ENCODE data around the gene MAP3K5.

MAP3K5 gene

DNA sequence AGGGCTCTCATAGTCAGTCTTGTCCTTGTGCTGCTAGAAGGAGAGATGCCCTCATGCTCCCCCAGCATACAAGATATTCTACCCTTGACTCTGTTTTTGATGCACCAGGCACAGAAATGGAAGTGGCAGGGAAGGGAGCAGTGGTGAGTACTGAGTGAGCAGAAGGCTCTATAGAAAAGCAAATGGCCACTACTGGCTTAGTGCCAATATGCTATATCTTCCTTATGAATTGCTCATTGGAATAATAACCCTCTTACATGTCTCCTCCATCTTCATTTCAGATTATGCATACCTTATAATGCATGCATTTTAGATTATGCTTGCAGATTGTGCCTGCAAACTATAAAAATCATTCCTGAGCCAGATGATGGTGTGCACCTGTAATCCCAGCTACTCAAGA is 82.8 kb downstream of the MAP3K5 start:
- no peak overlapping the region for H3K4me3 ChIP-seq (ENCODE audit: insufficient read depth in 1 of 2, low read depth in 1 of 2, low read length in 2 of 2)
- no peak overlapping the region for H2BK5ac ChIP-seq (ENCODE audit: low read depth, low read length, poor library complexity, severe bottlenecking)
- H2BK12ac ChIP-seq (ENCODE audit: low read length in 2 of 2): no peak overlapping the region
- no peak overlapping the region for H2BK120ac ChIP-seq (ENCODE audit: low read depth, low read length)
- no peak overlapping the region for H2BK15ac ChIP-seq (ENCODE audit: low read depth, poor library complexity, severe bottlenecking)
- no peak overlapping the region for H3K14ac ChIP-seq (ENCODE audit: low read length in 2 of 2)
- no peak overlapping the region for H4K91ac ChIP-seq (ENCODE audit: low read length)
- no peak overlapping the region for H2AFZ ChIP-seq (ENCODE audit: low read depth, low read length)
- peaks cover 9% of the 10 kb centered on the region for H3K79me1 ChIP-seq (replicated peaks; ENCODE audit: low read length, poor library complexity, severe bottlenecking)
- no peak overlapping the region for H4K8ac ChIP-seq (ENCODE audit: low read length)
- no peak overlapping the region for H3K27ac ChIP-seq (ENCODE audit: low read length, poor library complexity, severe bottlenecking)
- H2AK5ac ChIP-seq (ENCODE audit: low read length, severe bottlenecking): no peak overlapping the region
- no peak overlapping the region for H3K4ac ChIP-seq (ENCODE audit: low read depth in 1 of 2, low read length in 2 of 2)
- H3K27me3 ChIP-seq (ENCODE audit: control insufficient read depth in 1 of 2, insufficient read depth in 1 of 2, low read length in 2 of 2): no peaks in the 10 kb centered on the region
- H3K23ac ChIP-seq (ENCODE audit: low read length in 2 of 2): no peak overlapping the region
- no peaks in the 10 kb centered on the region for H3K9me3 ChIP-seq (ENCODE audit: control insufficient read depth, low read length)
- H3K4me1 ChIP-seq (ENCODE audit: control insufficient read depth, insufficient read depth, low read depth, low read length): no peaks in the 10 kb centered on the region
- H3K4me2 ChIP-seq (ENCODE audit: low read length, poor library complexity, severe bottlenecking): no peak overlapping the region
- no peak for DNase-seq
- no peak overlapping the region for H3K18ac ChIP-seq (ENCODE audit: low read depth in 1 of 2, low read length in 2 of 2)
- no peaks in the 10 kb centered on the region for H3K36me3 ChIP-seq (ENCODE audit: control insufficient read depth in 1 of 2, insufficient read depth in 2 of 2, low read depth in 1 of 2, low read length in 2 of 2)
- H3K9ac ChIP-seq (ENCODE audit: low read length): no peak overlapping the region

DNA sequence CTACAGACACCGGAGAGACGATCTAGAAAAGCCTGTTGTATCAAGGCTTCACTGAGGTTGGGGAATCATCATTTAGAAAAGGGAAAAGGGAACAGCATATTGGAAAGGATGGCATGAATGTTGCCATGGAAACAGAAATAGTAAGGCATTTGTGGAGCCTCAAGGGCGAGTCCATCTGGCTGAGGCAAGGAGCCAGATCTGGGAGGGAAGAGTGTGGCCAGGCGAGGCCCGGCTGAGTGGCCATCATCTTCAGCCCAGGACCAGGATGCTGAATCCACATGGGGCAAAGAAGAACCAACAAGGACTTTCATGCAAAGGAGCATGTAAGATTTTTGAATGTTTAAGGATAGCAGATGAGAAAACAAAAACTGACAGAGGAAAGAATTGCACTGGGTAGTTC is 85.8 kb downstream of the MAP3K5 start:
- Histone ChIP-seq H3K9me3 (ENCODE audit: control insufficient read depth, low read length) (no peaks in the 10 kb centered on the region), H2AK5ac (ENCODE audit: low read length, severe bottlenecking) (no peak overlapping the region), H2BK12ac (ENCODE audit: low read length in 2 of 2) (no peak overlapping the region), H2BK120ac (ENCODE audit: low read depth, low read length) (no peak overlapping the region), H3K79me1 (replicated peaks; ENCODE audit: low read length, poor library complexity, severe bottlenecking) (peaks cover 7% of the 10 kb centered on the region), H4K91ac (ENCODE audit: low read length) (no peak overlapping the region), H3K23ac (ENCODE audit: low read length in 2 of 2) (no peak overlapping the region), H3K27ac (ENCODE audit: low read length, poor library complexity, severe bottlenecking) (no peak overlapping the region), H3K18ac (ENCODE audit: low read depth in 1 of 2, low read length in 2 of 2) (no peak overlapping the region), H3K14ac (ENCODE audit: low read length in 2 of 2) (no peak overlapping the region), H3K4ac (ENCODE audit: low read depth in 1 of 2, low read length in 2 of 2) (no peak overlapping the region), H3K4me2 (ENCODE audit: low read length, poor library complexity, severe bottlenecking) (no peak overlapping the region), H3K4me3 (ENCODE audit: insufficient read depth in 1 of 2, low read depth in 1 of 2, low read length in 2 of 2) (no peak overlapping the region), H2BK5ac (ENCODE audit: low read depth, low read length, poor library complexity, severe bottlenecking) (no peak overlapping the region), H3K4me1 (ENCODE audit: control insufficient read depth, insufficient read depth, low read depth, low read length) (no peaks in the 10 kb centered on the region), H3K36me3 (ENCODE audit: control insufficient read depth in 1 of 2, insufficient read depth in 2 of 2, low read depth in 1 of 2, low read length in 2 of 2) (no peaks in the 10 kb centered on the region), H3K9ac (ENCODE audit: low read length) (no peak overlapping the region), H4K8ac (ENCODE audit: low read length) (no peak overlapping the region), H2BK15ac (ENCODE audit: low read depth, poor library complexity, severe bottlenecking) (no peak overlapping the region), H2AFZ (ENCODE audit: low read depth, low read length) (no peak overlapping the region), H3K27me3 (ENCODE audit: control insufficient read depth in 1 of 2, insufficient read depth in 1 of 2, low read length in 2 of 2) (no peaks in the 10 kb centered on the region)
- 94% methylated on average over 5 of the region's 5 CpGs for WGBS
- no peak for DNase-seq

DNA sequence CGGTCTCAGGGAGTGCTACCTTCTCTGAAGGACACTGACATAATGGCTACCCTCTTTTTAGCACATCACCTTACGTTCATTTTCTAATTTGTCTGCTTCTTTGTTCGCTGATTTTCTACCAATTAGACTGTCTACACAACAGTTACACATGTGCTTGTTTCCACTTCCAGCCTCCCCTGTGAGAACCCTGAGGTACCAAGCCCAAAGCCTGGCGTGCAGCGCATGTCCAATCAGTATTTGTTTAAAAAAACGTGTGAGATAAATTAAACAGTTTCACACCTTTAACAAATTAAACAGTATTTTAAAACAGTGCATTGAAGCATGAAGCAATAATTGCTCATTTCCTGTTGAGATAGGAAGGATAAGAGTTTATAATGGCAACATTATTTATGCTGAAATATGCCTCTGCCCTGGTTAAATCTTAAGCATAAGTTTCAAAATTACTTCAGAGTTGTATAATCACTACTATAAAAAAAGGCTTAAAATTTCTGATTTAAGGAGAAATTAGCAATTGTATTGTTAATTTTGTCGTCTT is 88.9 kb downstream of the MAP3K5 start:
- Histone ChIP-seq H4K8ac (ENCODE audit: low read length) (no peak overlapping the region), H3K23ac (ENCODE audit: low read length in 2 of 2) (no peak overlapping the region), H2BK12ac (ENCODE audit: low read length in 2 of 2) (no peak overlapping the region), H3K27ac (ENCODE audit: low read length, poor library complexity, severe bottlenecking) (no peak overlapping the region), H3K14ac (ENCODE audit: low read length in 2 of 2) (no peak overlapping the region), H3K4me1 (ENCODE audit: control insufficient read depth, insufficient read depth, low read depth, low read length) (peaks cover 3% of the 10 kb centered on the region), H2AFZ (ENCODE audit: low read depth, low read length) (no peak overlapping the region), H2BK15ac (ENCODE audit: low read depth, poor library complexity, severe bottlenecking) (no peak overlapping the region), H3K18ac (ENCODE audit: low read depth in 1 of 2, low read length in 2 of 2) (no peak overlapping the region), H3K79me1 (replicated peaks; ENCODE audit: low read length, poor library complexity, severe bottlenecking) (peaks cover 8% of the 10 kb centered on the region), H3K9ac (ENCODE audit: low read length) (no peak overlapping the region), H3K4me3 (ENCODE audit: insufficient read depth in 1 of 2, low read depth in 1 of 2, low read length in 2 of 2) (no peak overlapping the region), H3K9me3 (ENCODE audit: control insufficient read depth, low read length) (no peaks in the 10 kb centered on the region), H3K27me3 (ENCODE audit: control insufficient read depth in 1 of 2, insufficient read depth in 1 of 2, low read length in 2 of 2) (no peaks in the 10 kb centered on the region), H3K36me3 (ENCODE audit: control insufficient read depth in 1 of 2, insufficient read depth in 2 of 2, low read depth in 1 of 2, low read length in 2 of 2) (no peaks in the 10 kb centered on the region), H2BK120ac (ENCODE audit: low read depth, low read length) (no peak overlapping the region), H3K4me2 (ENCODE audit: low read length, poor library complexity, severe bottlenecking) (no peak overlapping the region), H2AK5ac (ENCODE audit: low read length, severe bottlenecking) (no peak overlapping the region), H4K91ac (ENCODE audit: low read length) (no peak overlapping the region), H3K4ac (ENCODE audit: low read depth in 1 of 2, low read length in 2 of 2) (no peak overlapping the region), H2BK5ac (ENCODE audit: low read depth, low read length, poor library complexity, severe bottlenecking) (no peak overlapping the region)
- WGBS: 94% methylated on average over 5 of the region's 7 CpGs
- DNase-seq: no peak

GRCh38 chr6:136701045-136701444 is 91.2 kb downstream of the MAP3K5 start:
- no peak overlapping the region for H2BK15ac ChIP-seq (ENCODE audit: low read depth, poor library complexity, severe bottlenecking)
- no peak overlapping the region for H3K27ac ChIP-seq (ENCODE audit: low read length, poor library complexity, severe bottlenecking)
- H3K4me2 ChIP-seq (ENCODE audit: low read length, poor library complexity, severe bottlenecking): no peak overlapping the region
- 98% methylated on average over 2 of the region's 3 CpGs for WGBS
- no peak overlapping the region for H3K18ac ChIP-seq (ENCODE audit: low read depth in 1 of 2, low read length in 2 of 2)
- H3K14ac ChIP-seq (ENCODE audit: low read length in 2 of 2): no peak overlapping the region
- no peak overlapping the region for H2BK120ac ChIP-seq (ENCODE audit: low read depth, low read length)
- no peak overlapping the region for H4K8ac ChIP-seq (ENCODE audit: low read length)
- H2AFZ ChIP-seq (ENCODE audit: low read depth, low read length): no peak overlapping the region
- peaks cover 3% of the 10 kb centered on the region for H3K4me1 ChIP-seq (ENCODE audit: control insufficient read depth, insufficient read depth, low read depth, low read length)
- H2BK12ac ChIP-seq (ENCODE audit: low read length in 2 of 2): no peak overlapping the region
- H3K36me3 ChIP-seq (ENCODE audit: control insufficient read depth in 1 of 2, insufficient read depth in 2 of 2, low read depth in 1 of 2, low read length in 2 of 2): no peaks in the 10 kb centered on the region
- H3K9ac ChIP-seq (ENCODE audit: low read length): no peak overlapping the region
- H3K79me1 ChIP-seq (replicated peaks; ENCODE audit: low read length, poor library complexity, severe bottlenecking): peaks cover 5% of the 10 kb centered on the region
- H4K91ac ChIP-seq (ENCODE audit: low read length): no peak overlapping the region
- DNase-seq: no peak
- H3K27me3 ChIP-seq (ENCODE audit: control insufficient read depth in 1 of 2, insufficient read depth in 1 of 2, low read length in 2 of 2): no peaks in the 10 kb centered on the region
- no peak overlapping the region for H2AK5ac ChIP-seq (ENCODE audit: low read length, severe bottlenecking)
- H3K4ac ChIP-seq (ENCODE audit: low read depth in 1 of 2, low read length in 2 of 2): no peak overlapping the region
- no peak overlapping the region for H3K4me3 ChIP-seq (ENCODE audit: insufficient read depth in 1 of 2, low read depth in 1 of 2, low read length in 2 of 2)
- H2BK5ac ChIP-seq (ENCODE audit: low read depth, low read length, poor library complexity, severe bottlenecking): no peak overlapping the region
- H3K23ac ChIP-seq (ENCODE audit: low read length in 2 of 2): no peak overlapping the region
- H3K9me3 ChIP-seq (ENCODE audit: control insufficient read depth, low read length): no peaks in the 10 kb centered on the region
